ENCODE data around the gene ADNP2.

Gene ADNP2

DNA sequence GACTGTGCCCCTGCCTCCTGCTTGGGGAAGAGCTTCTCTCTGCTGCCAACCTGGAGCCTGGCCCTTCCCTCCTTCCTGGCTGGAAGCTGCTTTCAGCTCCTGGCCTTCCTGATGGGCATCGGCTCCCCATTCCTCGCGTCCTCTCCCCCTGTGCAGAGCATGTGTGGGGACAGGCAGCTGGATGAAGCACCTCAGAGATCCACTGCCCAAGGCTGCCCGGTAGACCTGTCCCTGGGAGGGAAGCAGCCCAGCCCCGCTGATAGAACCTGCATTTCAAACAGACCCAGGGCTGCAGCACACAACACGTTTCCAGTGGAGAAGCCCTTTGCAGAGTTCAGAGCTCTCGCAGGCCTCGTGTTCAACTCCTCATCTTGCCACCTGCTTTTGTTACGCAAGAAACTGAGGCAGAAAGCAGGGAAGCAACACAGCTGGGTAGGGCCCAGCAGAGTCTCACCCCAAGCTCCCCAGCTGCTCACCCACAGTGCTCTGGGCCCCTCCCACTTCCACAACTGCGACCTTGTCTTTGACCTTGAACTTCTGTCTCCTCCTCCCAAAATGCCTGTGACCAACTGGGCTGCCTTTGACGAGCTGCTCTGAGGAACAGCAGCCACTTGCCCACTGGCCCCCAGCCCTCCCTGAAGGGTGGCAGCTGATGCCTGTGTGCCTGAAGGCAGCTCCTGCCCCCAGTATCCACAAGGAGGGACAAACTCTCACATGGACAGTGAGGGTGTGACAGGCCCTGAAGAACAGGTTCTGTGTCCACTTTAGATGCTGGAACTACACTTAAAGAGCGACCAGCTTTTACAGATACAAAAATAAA lies 72.8 kb downstream of the ADNP2 start:
- no peak for DNase-seq (ENCODE audit: extremely low spot score)
- TF ChIP-seq, protein P1, sequence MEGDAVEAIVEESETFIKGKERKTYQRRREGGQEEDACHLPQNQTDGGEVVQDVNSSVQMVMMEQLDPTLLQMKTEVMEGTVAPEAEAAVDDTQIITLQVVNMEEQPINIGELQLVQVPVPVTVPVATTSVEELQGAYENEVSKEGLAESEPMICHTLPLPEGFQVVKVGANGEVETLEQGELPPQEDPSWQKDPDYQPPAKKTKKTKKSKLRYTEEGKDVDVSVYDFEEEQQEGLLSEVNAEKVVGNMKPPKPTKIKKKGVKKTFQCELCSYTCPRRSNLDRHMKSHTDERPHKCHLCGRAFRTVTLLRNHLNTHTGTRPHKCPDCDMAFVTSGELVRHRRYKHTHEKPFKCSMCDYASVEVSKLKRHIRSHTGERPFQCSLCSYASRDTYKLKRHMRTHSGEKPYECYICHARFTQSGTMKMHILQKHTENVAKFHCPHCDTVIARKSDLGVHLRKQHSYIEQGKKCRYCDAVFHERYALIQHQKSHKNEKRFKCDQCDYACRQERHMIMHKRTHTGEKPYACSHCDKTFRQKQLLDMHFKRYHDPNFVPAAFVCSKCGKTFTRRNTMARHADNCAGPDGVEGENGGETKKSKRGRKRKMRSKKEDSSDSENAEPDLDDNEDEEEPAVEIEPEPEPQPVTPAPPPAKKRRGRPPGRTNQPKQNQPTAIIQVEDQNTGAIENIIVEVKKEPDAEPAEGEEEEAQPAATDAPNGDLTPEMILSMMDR (IDR thresholded peaks at IDR 0.05; ENCODE audit: control extremely low read depth, extremely low read depth, low read depth, missing control alignments): no peak
- POLR2A ChIA-PET: no interaction called here
- CTCF ChIA-PET: interaction anchor here (1.1 to 2.3 kb wide), 9 partner anchors 9 to 28 kb away, joined by 3 to 8 read pairs (median 4); no protein-coding TSS in a partner anchor

DNA sequence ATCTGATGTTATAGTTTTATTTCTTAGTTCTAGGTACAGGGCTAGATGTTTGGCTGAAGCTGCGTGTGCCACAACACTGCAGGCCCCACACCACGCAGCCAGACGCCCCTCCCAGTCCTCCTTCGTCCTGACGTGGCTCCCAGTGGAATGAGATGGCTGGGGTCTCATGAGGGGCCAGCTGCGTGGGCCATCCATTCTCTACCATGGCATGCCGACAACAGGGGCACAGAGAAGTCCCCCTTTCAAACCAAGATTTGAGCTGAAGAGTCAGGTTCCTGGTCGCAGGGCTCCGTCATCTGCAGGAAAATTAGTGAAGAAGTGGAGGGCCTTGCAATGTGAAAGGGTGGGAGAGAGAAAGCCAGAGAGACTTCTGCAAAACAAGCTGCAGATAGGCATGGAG lies 73.8 kb downstream of the ADNP2 start:
- TF ChIP-seq, protein P1 (IDR thresholded peaks at IDR 0.05; ENCODE audit: control extremely low read depth, extremely low read depth, low read depth, missing control alignments): no peak
- POLR2A ChIA-PET: no interaction called here
- CTCF ChIA-PET: interaction anchor here (0.8 to 1.7 kb wide), 7 partner anchors 8 to 27 kb away, joined by 3 to 5 read pairs (median 4); no protein-coding TSS in a partner anchor
- DNase-seq (ENCODE audit: extremely low spot score): no peak

DNA sequence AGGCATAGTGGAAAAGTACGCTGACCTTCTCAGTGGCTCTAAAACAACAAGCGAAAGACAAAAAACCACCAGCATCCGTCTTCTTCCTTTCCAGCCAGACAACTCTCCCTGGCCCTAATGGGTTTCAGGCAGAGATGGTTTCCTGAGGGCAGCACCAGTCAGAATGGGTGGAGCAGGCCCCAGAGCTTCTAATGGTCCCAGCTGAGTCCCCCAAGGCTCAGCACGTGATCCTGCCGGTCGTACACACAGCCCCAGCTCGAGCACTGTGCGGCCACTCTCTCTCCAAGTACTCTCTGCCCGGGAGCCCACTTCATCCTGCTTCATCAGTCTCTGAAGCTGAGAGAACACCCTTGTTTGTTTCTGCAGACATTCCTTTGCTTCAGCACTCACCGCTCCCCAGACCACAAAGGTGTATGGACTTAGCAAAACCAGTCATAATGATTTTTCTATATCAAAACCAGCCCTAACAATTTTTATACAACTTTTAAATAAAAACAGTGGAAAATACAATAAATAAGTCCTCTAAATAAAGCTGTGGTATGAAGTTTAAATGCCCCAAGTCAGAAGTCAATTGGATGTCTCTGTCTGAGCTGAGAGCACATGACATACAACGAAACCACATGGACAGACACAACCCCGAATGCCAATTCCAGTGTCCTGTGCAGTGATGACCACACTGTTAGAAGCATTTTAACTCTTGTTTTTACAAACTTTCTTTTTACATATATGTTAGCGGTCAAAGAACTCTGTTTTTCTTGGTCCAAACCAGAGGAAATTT lies 74.4 kb downstream of the ADNP2 start:
- TF ChIP-seq, protein P1 (IDR thresholded peaks at IDR 0.05; ENCODE audit: control extremely low read depth, extremely low read depth, low read depth, missing control alignments): no peak
- DNase-seq (ENCODE audit: extremely low spot score): no peak
- ChIA-PET POLR2A (no interaction called here), CTCF (interaction anchor here (0.8 to 1.7 kb wide), 5 partner anchors 13 to 26 kb away, joined by 3 to 5 read pairs (median 3); no protein-coding TSS in a partner anchor)

DNA sequence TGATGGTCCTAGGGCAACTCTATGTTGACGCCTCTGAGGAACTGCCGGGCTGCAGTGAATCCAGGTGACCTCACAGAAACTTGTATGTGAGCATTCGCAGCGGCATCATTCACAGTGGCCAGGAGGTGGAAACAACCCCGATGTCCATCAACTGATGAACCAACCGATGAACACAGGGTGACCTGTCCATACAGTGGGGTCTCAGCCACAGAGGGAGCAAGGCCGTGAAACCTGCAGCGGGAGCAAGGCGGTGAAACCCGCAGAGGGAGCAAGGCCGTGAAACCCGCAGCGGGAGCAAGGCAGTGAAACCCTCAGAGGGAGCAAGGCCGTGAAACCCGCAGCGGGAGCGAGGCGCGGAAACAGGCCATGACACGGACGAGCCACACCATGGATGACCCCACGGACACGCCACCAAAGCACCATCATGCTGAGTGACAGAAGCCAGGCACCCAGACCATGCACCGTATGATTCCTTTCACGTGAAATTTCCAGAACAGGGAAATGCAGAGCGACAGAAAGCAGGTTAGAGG lies 75.2 kb downstream of the ADNP2 start:
- no peak for DNase-seq (ENCODE audit: extremely low spot score)
- TF ChIP-seq, protein P1 (IDR thresholded peaks at IDR 0.05; ENCODE audit: control extremely low read depth, extremely low read depth, low read depth, missing control alignments): no peak
- POLR2A ChIA-PET: no interaction called here
- CTCF ChIA-PET: no interaction called here

DNA sequence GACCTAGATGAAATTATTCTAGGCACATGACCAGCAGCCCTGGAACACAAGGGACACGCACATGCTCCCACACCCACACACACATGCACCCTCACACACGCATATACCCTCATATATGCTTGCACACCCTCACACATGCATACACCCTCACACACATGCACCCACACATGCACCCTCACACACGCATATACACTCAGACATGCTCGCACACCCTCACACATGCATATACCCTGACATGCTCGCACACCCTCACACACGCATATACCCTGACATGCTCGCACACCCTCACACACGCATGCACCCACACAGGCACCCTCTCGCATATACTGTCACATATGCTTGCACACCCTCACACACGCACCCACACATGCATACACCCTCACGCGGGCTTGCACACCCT lies 76.5 kb downstream of the ADNP2 start:
- ChIA-PET POLR2A (no interaction called here), CTCF (no interaction called here)
- TF ChIP-seq, protein P1 (IDR thresholded peaks at IDR 0.05; ENCODE audit: control extremely low read depth, extremely low read depth, low read depth, missing control alignments): no peak
- no peak for DNase-seq (ENCODE audit: extremely low spot score)

DNA sequence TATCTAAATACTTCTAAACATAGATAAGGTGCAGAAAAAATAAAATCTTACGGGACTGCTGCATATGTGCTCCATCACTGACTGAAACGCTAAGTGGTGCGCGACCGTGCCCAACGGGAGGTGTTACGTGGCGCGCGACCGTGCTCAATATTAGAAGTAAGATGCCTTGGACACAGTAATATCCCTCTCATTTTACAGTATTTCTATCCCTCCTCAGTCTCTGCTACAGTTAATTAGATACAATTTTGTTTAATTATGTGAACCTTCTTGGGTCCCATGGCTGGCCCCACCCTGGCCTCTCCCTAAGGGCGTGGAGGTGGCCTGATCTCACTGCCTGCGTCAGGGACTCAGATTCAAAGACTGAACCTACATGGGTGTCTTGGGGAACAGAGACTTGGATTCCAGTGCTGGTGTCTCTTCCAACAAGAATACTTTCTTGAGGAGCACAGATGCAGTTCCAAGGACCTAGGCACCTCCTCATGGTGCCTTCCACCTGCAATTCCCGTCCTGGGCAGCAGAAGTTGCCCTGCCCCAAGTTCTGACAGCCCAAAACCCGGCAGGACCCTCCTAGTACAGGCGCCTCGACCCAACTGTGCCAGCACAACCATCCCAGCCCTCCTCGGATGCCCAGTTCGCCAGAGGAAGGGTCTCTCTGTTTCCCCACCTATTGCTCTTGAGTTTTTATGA lies 79.0 kb downstream of the ADNP2 start:
- POLR2A ChIA-PET: no interaction called here

More for the DNA sequence above, 79.0 kb downstream of the ADNP2 start:
- no peak for DNase-seq (ENCODE audit: extremely low spot score)
- TF ChIP-seq, protein P1 (IDR thresholded peaks at IDR 0.05; ENCODE audit: control extremely low read depth, extremely low read depth, low read depth, missing control alignments): no peak
- CTCF ChIA-PET: no interaction called here
